NCI-H69 (cell line): ENCODE measurements around the gene MB21D2.
"Not testable (repeated sequence)": the region's sequence is repeated elsewhere in the genome, so short reads cannot be mapped to it uniquely, and the experiment has no call there.

Experiments used
- DNase-seq: peaks from one replicate; lab custom pipeline; 2025; lab: John Stamatoyannopoulos, UW

MB21D2 gene

GRCh38 chr3:192858849-192859585 is 58.6 kb downstream of the MB21D2 start:
- no peak for DNase-seq

GRCh38 chr3:192857260-192857661 is 60.4 kb downstream of the MB21D2 start:
- DNase-seq: no peak

- DNase-seq: no peak
Measured at GRCh38 chr3:192855434-192855833, 62.2 kb downstream of the MB21D2 start.

- peak; percentile 7 for DNase-seq
Measured at GRCh38 chr3:192851821-192852372, 65.8 kb downstream of the MB21D2 start.

GRCh38 chr3:192850451-192850981 is 67.1 kb downstream of the MB21D2 start:
- no peak for DNase-seq

- not testable (repeated sequence) for DNase-seq
Measured at GRCh38 chr3:192849821-192850220, 67.8 kb downstream of the MB21D2 start.

- no peak for DNase-seq
Measured at GRCh38 chr3:192848371-192849233, 69.1 kb downstream of the MB21D2 start.

GRCh38 chr3:192847941-192848340 is 69.7 kb downstream of the MB21D2 start:
- no peak for DNase-seq

- no peak for DNase-seq
Measured at GRCh38 chr3:192845526-192845855, 72.2 kb downstream of the MB21D2 start.

GRCh38 chr3:192844836-192845525 is 72.7 kb downstream of the MB21D2 start:
- DNase-seq: no peak

- DNase-seq: no peak
Measured at GRCh38 chr3:192844486-192844765, 73.2 kb downstream of the MB21D2 start.

- no peak for DNase-seq
Measured at GRCh38 chr3:192843723-192844485, 73.8 kb downstream of the MB21D2 start.

GRCh38 chr3:192843119-192843518 is 74.5 kb downstream of the MB21D2 start:
- DNase-seq: no peak

- DNase-seq: no peak
Measured at GRCh38 chr3:192842711-192843110, 74.9 kb downstream of the MB21D2 start.

GRCh38 chr3:192842138-192842537 is 75.5 kb downstream of the MB21D2 start:
- no peak for DNase-seq

GRCh38 chr3:192841428-192841827 is 76.2 kb downstream of the MB21D2 start:
- no peak for DNase-seq

GRCh38 chr3:192840143-192840836 is 77.4 kb downstream of the MB21D2 start:
- no peak for DNase-seq

- DNase-seq: no peak
Measured at GRCh38 chr3:192835818-192836815, 81.5 kb downstream of the MB21D2 start.

- no peak for DNase-seq
Measured at GRCh38 chr3:192834428-192834827, 83.2 kb downstream of the MB21D2 start.
